ENCODE measurements around the gene SEPTIN2. TPM values are rescaled to one million over a fixed set of nuclear protein-coding genes. Genes with fewer than 3 reads are reported as not detected.
"Not testable (repeated sequence)": the region's sequence is repeated elsewhere in the genome, so short reads cannot be mapped to it uniquely, and the experiment has no call there.

The SEPTIN2 gene
- total and polyA plus RNA-seq, 5 donors from 2014 or later = 131 to 191 (median 160) TPM

DNA sequence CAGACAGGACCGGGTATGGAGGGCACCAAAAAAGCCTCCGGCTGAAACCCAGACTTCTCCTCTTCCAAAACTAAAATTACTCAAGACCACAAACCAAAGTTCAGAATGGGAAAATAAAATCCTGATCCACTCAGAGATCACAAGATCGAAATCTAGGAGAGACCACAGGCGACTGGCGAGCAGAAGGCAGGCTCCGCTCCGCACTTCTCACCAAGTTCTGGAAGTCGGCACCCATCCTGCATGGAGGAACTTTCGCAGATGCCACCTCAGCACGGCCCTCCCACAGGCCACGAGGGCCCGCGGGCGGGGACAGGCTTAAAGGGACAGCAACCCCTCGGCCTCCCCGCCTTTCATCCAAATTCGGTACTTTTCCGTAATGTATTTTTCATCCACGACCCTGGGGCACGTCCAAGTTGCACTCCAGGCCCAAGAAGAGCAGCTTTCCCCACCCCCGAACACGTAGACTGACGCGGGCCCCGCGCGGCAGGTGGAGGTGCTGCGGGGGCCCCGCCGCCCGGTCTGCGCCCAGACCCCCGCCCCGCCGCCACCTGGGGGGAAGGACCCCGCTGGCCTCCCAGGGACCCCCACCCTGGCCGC is 43.9 kb upstream of the SEPTIN2 start:
- H3K27ac Mint-ChIP-seq = peak overlapping the region; percentile 84 to 94 (median 85)
- H3K36me3 Mint-ChIP-seq = peaks cover 9% of the 10 kb centered on the region
- Histone ChIP-seq H3K27me3 (ENCODE audit: control insufficient read depth, insufficient read depth, low read length) (no peaks in the 10 kb centered on the region), H3K27ac (ENCODE audit: insufficient read depth, low read length, poor library complexity, severe bottlenecking) (peak overlapping the region; percentile 2), H3K4me1 (ENCODE audit: control insufficient read depth, insufficient read depth, low read length, poor library complexity, severe bottlenecking) (peaks cover 24% of the 10 kb centered on the region), H3K4me3 (ENCODE audit: low read depth, low read length) (peak overlapping the region; percentile 83), H3K36me3 (ENCODE audit: control insufficient read depth, insufficient read depth, low read length) (peaks cover 7% of the 10 kb centered on the region), H3K9me3 (ENCODE audit: control insufficient read depth in 2 of 2, low read length in 2 of 2) (no peaks in the 10 kb centered on the region)
- ATAC-seq (ENCODE audit: low read depth in 2 of 2) (peak; percentile 55 to 61), DNase-seq (peak; percentile 29 to 49 (median 46))
- peak overlapping the region; percentile 92 to 96 (median 94) for H3K4me3 Mint-ChIP-seq
- H3K4me1 Mint-ChIP-seq = peaks cover 27 to 57% (median 37%) of the 10 kb centered on the region in 4 donors
- H3K27me3 Mint-ChIP-seq = peaks cover 4% of the 10 kb centered on the region
- peaks cover 0 to 11% (median 0%) of the 10 kb centered on the region in 7 donors for H3K9me3 Mint-ChIP-seq

GRCh38 chr2:241272303-241273209 is 43.2 kb upstream of the SEPTIN2 start:
- H3K4me1 Mint-ChIP-seq = peaks cover 31 to 63% (median 43%) of the 10 kb centered on the region in 4 donors
- H3K36me3 Mint-ChIP-seq = peaks cover 9% of the 10 kb centered on the region
- H3K4me3 ChIP-seq (ENCODE audit: low read depth, low read length) = peak overlapping the region; percentile 49
- ATAC-seq (ENCODE audit: low read depth in 2 of 2) (peak; percentile 54 to 68), DNase-seq (peak; percentile 28 to 48 (median 31))
- peaks cover 4% of the 10 kb centered on the region for H3K27me3 Mint-ChIP-seq
- H3K9me3 Mint-ChIP-seq = peaks cover 0 to 11% (median 0%) of the 10 kb centered on the region in 7 donors
- H3K27me3 ChIP-seq (ENCODE audit: control insufficient read depth, insufficient read depth, low read length) = no peaks in the 10 kb centered on the region
- peak overlapping the region; percentile 38 for H3K27ac ChIP-seq (ENCODE audit: insufficient read depth, low read length, poor library complexity, severe bottlenecking)
- peak overlapping the region; percentile 77 to 96 (median 84) for H3K4me3 Mint-ChIP-seq
- H3K4me1 ChIP-seq (ENCODE audit: control insufficient read depth, insufficient read depth, low read length, poor library complexity, severe bottlenecking) = peaks cover 24% of the 10 kb centered on the region
- peaks cover 7% of the 10 kb centered on the region for H3K36me3 ChIP-seq (ENCODE audit: control insufficient read depth, insufficient read depth, low read length)
- H3K9me3 ChIP-seq (ENCODE audit: control insufficient read depth in 2 of 2, low read length in 2 of 2) = no peaks in the 10 kb centered on the region
- peak overlapping the region in 2 of 3 donors; percentile 16 to 78 for H3K27ac Mint-ChIP-seq

GRCh38 chr2:241273210-241274020 is 42.3 kb upstream of the SEPTIN2 start:
- H3K27me3 Mint-ChIP-seq = peaks cover under 1% of the 10 kb centered on the region
- ATAC-seq (ENCODE audit: low read depth in 2 of 2) (no peak), DNase-seq (no peak)
- H3K9me3 Mint-ChIP-seq = peaks cover 0 to 11% (median 0%) of the 10 kb centered on the region in 7 donors
- no peaks in the 10 kb centered on the region for H3K9me3 ChIP-seq (ENCODE audit: control insufficient read depth in 2 of 2, low read length in 2 of 2)
- H3K27ac Mint-ChIP-seq = peak overlapping the region; percentile 32 to 83 (median 78)
- H3K4me3 ChIP-seq (ENCODE audit: low read depth, low read length) = peak overlapping the region; percentile 49
- H3K4me3 Mint-ChIP-seq = peak overlapping the region; percentile 67 to 90 (median 77)
- H3K27ac ChIP-seq (ENCODE audit: insufficient read depth, low read length, poor library complexity, severe bottlenecking) = no peak overlapping the region
- peaks cover 24% of the 10 kb centered on the region for H3K4me1 ChIP-seq (ENCODE audit: control insufficient read depth, insufficient read depth, low read length, poor library complexity, severe bottlenecking)
- no peaks in the 10 kb centered on the region for H3K36me3 ChIP-seq (ENCODE audit: control insufficient read depth, insufficient read depth, low read length)
- peaks cover 9% of the 10 kb centered on the region for H3K36me3 Mint-ChIP-seq
- no peaks in the 10 kb centered on the region for H3K27me3 ChIP-seq (ENCODE audit: control insufficient read depth, insufficient read depth, low read length)
- peaks cover 30 to 60% (median 36%) of the 10 kb centered on the region in 4 donors for H3K4me1 Mint-ChIP-seq

DNA sequence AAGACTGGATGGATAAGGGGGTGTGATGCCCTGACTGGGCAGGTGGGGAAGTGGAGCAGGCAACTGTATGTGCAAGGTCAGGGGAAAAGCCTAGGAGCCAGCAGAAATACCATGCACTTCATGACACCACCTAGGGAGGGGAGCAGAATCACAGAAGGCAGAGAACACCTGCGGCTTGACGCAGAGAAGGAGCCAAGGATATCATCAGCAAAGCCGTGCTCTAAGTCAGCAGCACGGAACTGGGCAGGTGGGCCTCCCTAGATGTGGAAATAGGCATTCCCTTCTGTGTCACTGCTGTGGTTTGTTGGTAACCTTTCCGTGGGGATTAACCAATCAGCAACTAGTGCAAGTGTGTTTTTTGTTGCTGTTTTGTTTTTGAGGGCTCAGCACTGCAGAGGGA is 41.6 kb upstream of the SEPTIN2 start:
- H3K4me3 ChIP-seq (ENCODE audit: low read depth, low read length) = no peak overlapping the region
- no peak for DNase-seq
- H3K4me1 ChIP-seq (ENCODE audit: control insufficient read depth, insufficient read depth, low read length, poor library complexity, severe bottlenecking) = peaks cover 24% of the 10 kb centered on the region
- no peaks in the 10 kb centered on the region for H3K27me3 Mint-ChIP-seq
- ATAC-seq (ENCODE audit: low read depth in 2 of 2) = no peak
- no peaks in the 10 kb centered on the region for H3K9me3 ChIP-seq (ENCODE audit: control insufficient read depth in 2 of 2, low read length in 2 of 2)
- H3K4me1 Mint-ChIP-seq = peaks cover 26 to 58% (median 36%) of the 10 kb centered on the region in 4 donors
- H3K36me3 ChIP-seq (ENCODE audit: control insufficient read depth, insufficient read depth, low read length) = no peaks in the 10 kb centered on the region
- H3K36me3 Mint-ChIP-seq = peaks cover 9% of the 10 kb centered on the region
- no peaks in the 10 kb centered on the region for H3K27me3 ChIP-seq (ENCODE audit: control insufficient read depth, insufficient read depth, low read length)
- H3K27ac Mint-ChIP-seq = peak overlapping the region in 1 of 3 donors; percentile 32
- no peak overlapping the region for H3K27ac ChIP-seq (ENCODE audit: insufficient read depth, low read length, poor library complexity, severe bottlenecking)
- H3K9me3 Mint-ChIP-seq = peaks cover 0 to 11% (median 0%) of the 10 kb centered on the region in 7 donors
- H3K4me3 Mint-ChIP-seq = peak overlapping the region; percentile 7 to 77 (median 60)

- Mint-ChIP-seq H3K36me3 (peaks cover 15% of the 10 kb centered on the region), H3K9me3 (peaks cover 0 to 11% (median 0%) of the 10 kb centered on the region in 7 donors), H3K27me3 (no peaks in the 10 kb centered on the region), H3K4me1 (peaks cover 23 to 49% (median 41%) of the 10 kb centered on the region in 4 donors), H3K4me3 (peak overlapping the region in 1 of 4 donors; percentile 67), H3K27ac (peak overlapping the region in 1 of 3 donors; percentile 63)
- Histone ChIP-seq H3K4me1 (ENCODE audit: control insufficient read depth, insufficient read depth, low read length, poor library complexity, severe bottlenecking) (peaks cover 23% of the 10 kb centered on the region), H3K27ac (ENCODE audit: insufficient read depth, low read length, poor library complexity, severe bottlenecking) (no peak overlapping the region), H3K4me3 (ENCODE audit: low read depth, low read length) (no peak overlapping the region), H3K9me3 (ENCODE audit: control insufficient read depth in 2 of 2, low read length in 2 of 2) (no peaks in the 10 kb centered on the region), H3K27me3 (ENCODE audit: control insufficient read depth, insufficient read depth, low read length) (no peaks in the 10 kb centered on the region), H3K36me3 (ENCODE audit: control insufficient read depth, insufficient read depth, low read length) (no peaks in the 10 kb centered on the region)
- no peak for ATAC-seq (ENCODE audit: low read depth in 2 of 2)
- no peak for DNase-seq
Measured at GRCh38 chr2:241275504-241275903, 40.2 kb upstream of the SEPTIN2 start.

- Mint-ChIP-seq H3K9me3 (peaks cover 0 to 11% (median 0%) of the 10 kb centered on the region in 7 donors), H3K4me3 (peak overlapping the region in 1 of 4 donors; percentile 67), H3K27me3 (no peaks in the 10 kb centered on the region), H3K4me1 (peaks cover 19 to 45% (median 38%) of the 10 kb centered on the region in 4 donors), H3K27ac (no peak overlapping the region), H3K36me3 (peaks cover 15% of the 10 kb centered on the region)
- ATAC-seq (ENCODE audit: low read depth in 2 of 2) (no peak), DNase-seq (no peak)
- no peak overlapping the region for H3K4me3 ChIP-seq (ENCODE audit: low read depth, low read length)
- no peaks in the 10 kb centered on the region for H3K9me3 ChIP-seq (ENCODE audit: control insufficient read depth in 2 of 2, low read length in 2 of 2)
- peaks cover 19% of the 10 kb centered on the region for H3K4me1 ChIP-seq (ENCODE audit: control insufficient read depth, insufficient read depth, low read length, poor library complexity, severe bottlenecking)
- H3K27me3 ChIP-seq (ENCODE audit: control insufficient read depth, insufficient read depth, low read length) = no peaks in the 10 kb centered on the region
- H3K27ac ChIP-seq (ENCODE audit: insufficient read depth, low read length, poor library complexity, severe bottlenecking) = no peak overlapping the region
- no peaks in the 10 kb centered on the region for H3K36me3 ChIP-seq (ENCODE audit: control insufficient read depth, insufficient read depth, low read length)
Measured at GRCh38 chr2:241275910-241276309, 39.8 kb upstream of the SEPTIN2 start.

DNA sequence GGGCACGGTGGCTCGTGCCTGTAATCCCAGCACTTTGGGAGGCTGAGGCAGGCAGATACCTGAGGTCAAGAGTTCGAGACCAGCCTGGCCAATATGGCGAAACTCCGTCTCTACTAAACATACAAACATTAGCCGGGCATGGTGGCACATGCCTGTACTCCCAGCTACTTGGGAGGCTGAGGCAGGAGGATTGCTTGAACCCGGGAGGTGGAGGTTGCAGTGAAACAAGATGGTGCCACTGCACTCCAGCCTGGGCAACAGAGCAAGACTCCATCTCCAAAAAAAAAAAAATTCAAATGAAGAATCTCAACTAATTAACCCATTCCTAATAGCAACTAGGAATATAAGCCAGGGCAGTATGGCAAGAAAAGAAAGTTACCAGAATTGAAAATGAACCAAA is 37.4 kb upstream of the SEPTIN2 start:
- H3K27me3 ChIP-seq (ENCODE audit: control insufficient read depth, insufficient read depth, low read length); H3K4me1 ChIP-seq (ENCODE audit: control insufficient read depth, insufficient read depth, low read length, poor library complexity, severe bottlenecking); H3K4me3 Mint-ChIP-seq; ATAC-seq (ENCODE audit: low read depth in 2 of 2); H3K27ac ChIP-seq (ENCODE audit: insufficient read depth, low read length, poor library complexity, severe bottlenecking); H3K27ac Mint-ChIP-seq; H3K4me3 ChIP-seq (ENCODE audit: low read depth, low read length); H3K27me3 Mint-ChIP-seq; H3K9me3 ChIP-seq (ENCODE audit: control insufficient read depth in 2 of 2, low read length in 2 of 2); H3K36me3 ChIP-seq (ENCODE audit: control insufficient read depth, insufficient read depth, low read length); DNase-seq: not testable (repeated sequence)
- H3K36me3 Mint-ChIP-seq = peaks cover 15% of the 10 kb centered on the region
- H3K9me3 Mint-ChIP-seq = peaks cover 0 to 11% (median 0%) of the 10 kb centered on the region in 7 donors
- peaks cover 16 to 43% (median 33%) of the 10 kb centered on the region in 4 donors for H3K4me1 Mint-ChIP-seq

Measured in CD4-positive, CD25-positive, alpha-beta regulatory T cell (primary cell).